GM08714 (cell line): ENCODE data around the gene MAML3.

Experiments
- H3K4me3 ChIP-seq: fragments of 200-500 bp; sonication (Bioruptor generic); 2 replicates; pipeline ENCODE4 v1.5.1; 2014; ENCODE audit warnings: mild to moderate bottlenecking, low read length, inconsistent platforms
- ZNF274 ChIP-seq: IDR thresholded peaks from 2 replicates; pipeline ENCODE4 v1.6.1; 2012; ENCODE audit warnings: mild to moderate bottlenecking, low read depth, low read length

The MAML3 gene

DNA sequence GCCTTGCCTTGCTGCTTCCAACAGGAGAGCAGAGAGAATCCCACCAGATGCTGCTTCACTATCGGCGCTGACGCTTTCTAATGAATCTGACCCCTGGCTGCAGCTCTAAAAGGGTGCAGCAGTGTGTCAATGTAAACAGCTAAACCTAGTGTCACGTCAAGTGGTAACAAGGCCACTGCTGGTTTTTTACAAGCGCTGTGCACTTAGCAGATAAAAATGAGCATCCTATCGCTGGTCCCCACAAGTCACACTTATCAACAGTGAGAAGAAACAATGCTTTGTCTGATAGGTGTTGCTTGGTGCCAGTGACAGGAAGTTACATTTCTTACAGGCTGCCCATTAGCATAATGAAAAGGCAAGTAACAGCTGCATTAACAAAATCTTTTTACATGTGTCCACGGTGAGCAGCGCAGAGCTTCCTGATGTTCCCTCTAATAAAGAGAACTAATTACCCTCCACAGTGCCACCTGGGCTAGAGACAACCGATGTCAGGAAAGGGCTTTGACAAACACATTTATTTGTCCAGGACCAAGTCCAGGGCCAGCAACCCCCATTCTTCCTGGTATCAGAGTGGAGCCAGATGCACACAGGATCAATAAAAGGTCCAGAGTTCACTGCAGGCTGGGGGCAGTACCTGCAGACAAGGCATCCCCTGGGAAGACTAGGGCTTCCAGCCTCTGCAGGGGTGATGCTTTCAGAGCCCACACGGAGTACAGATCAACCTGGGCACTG lies 312.4 kb downstream of the MAML3 start:
- no peak overlapping the region for H3K4me3 ChIP-seq
- no peak for TF ChIP-seq ZNF274

DNA sequence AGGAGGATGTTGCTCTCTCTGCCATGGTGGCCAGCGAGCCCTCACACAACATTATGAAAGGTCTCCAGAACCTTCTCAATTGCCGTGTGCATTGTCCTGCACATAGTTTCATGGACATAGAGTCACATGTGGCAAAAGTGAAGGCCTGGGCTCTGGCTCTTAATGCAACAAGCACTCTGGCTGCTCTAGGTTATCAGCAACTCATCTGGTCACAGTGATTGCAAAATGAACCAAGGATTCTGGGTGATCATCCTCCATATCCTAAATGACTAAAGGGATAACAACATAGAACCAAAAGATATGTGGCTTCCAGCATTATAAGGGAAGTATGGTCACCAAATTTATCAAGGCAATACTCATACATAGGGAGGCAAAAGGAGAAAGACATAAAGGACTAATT lies 313.2 kb downstream of the MAML3 start:
- no peak overlapping the region for H3K4me3 ChIP-seq
- no peak for TF ChIP-seq ZNF274

DNA sequence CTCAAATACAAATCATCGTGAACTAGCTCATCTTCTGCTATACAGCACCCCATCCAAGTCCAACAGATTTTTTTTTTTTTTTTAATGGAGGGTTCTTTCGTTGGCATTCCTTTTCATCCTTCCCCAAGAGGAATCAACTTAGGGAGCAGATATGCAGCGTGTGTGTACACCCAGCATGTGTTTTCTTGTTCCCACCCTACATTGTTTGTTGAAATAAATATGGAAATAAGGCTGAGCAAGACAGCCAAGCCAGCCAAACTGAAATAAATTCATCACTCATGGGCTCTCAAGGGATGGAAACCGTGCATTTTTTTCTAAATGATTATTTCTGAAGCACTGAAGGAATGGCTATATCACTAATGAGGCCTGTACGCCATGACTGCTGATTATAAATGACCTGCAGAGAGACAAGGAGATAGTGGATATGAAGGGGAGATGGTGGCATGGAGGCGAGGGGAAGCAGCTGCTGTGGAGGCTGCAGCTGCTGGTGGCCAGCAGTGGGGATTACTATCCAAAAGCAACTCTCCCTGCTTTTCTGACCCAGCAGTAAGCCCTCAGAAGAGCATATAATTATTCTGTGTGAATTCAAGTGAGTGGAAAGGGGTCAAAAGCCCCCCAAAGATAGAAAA lies 314.5 kb downstream of the MAML3 start:
- no peak for TF ChIP-seq ZNF274
- no peak overlapping the region for H3K4me3 ChIP-seq

DNA sequence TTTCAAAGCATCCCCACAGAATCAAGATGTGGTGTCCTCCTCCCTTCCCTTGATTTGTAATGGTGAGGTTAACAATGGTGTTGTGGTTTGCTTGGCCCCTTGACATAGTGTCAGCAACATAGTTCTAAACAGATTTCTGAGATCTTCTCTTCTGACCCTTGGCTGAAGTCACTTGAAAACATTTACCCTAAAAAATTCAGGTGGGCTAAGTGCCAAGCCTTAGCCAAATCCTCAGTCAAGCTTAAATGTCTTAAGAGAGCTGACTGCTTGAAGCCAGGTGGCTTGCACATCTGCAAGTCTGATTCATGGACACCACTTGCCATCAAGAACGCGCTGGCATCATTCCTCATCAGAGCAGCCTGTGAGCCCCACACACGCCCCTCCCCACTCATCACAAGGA lies 315.2 kb downstream of the MAML3 start:
- H3K4me3 ChIP-seq: no peak overlapping the region
- TF ChIP-seq ZNF274: no peak

DNA sequence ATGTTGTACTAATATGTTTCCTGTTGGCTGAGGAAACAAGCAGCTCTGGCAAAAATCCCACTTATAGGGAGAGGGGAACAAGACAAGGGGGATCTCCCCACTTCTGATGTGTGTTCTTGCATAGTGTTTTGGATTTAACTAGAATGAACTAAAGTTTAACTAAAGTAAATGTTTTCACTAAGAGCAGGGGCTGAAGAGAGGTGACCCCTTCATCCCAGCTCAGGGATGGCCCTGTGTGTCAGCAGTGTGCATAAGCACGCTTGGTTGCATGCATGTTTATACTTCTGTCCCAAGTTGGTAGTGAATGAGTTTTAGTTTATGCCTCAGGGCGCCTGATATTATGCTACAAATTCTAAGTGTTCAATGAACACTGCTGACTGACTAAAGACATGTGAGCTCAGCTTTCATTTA lies 319.0 kb downstream of the MAML3 start:
- H3K4me3 ChIP-seq: no peak overlapping the region
- TF ChIP-seq ZNF274: no peak

DNA sequence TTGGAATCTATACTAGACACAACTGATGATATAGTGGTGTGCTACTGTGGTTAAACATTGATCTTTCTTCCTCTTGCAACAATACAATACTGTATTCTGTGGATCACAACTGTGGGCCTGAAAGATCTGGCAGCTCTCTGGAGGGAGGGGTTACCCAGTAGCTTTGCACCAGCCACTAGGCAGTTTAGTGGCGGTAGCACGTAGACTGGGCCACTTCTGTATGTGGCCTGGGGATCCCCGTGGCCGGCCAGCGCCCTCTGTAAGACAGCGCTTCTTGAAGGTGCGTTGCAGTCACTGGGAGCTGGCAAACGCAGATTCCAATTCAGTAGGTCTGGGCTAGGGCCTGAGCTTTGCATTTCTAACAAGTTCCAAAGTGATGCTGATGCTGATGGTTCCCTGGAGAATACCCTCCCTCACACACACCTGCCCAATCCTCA lies 319.7 kb downstream of the MAML3 start:
- H3K4me3 ChIP-seq: no peak overlapping the region
- no peak for TF ChIP-seq ZNF274

DNA sequence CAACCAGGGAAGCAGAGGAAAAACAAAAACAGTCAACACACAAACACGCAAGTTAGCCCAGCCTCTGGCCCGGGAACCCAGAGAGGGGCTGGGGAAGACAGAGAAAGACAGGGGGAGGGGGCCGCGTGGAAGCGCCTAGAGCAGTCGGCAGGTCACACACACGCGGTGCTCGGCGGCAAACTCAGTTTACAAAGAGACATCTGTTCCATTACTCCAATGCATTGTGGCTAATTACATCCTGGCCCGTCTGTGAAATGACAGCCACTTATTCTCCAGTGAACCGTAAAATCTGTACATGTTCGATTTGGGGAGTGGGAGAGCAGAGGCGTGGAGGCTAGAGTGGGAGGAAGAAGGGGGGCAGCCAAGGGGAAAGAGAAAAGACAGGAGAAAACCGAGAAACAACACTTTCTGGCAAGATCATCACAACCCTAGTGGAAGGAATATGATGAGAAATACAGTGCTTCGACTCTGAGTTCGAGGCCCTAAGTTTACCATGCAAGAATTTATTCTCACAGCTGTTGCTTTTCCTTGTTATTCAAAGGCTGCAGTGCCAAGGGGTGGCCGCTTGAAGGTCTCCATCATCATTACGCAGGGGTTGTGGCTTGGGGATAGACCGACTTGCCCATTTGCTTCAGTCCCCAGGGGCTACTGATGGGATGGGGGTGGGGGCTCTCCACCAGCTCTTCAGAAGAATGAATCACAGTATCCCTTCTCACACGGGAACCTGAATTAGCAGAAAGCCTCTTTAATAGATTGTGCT lies 320.7 kb downstream of the MAML3 start:
- TF ChIP-seq ZNF274: no peak
- H3K4me3 ChIP-seq: no peak overlapping the region

DNA sequence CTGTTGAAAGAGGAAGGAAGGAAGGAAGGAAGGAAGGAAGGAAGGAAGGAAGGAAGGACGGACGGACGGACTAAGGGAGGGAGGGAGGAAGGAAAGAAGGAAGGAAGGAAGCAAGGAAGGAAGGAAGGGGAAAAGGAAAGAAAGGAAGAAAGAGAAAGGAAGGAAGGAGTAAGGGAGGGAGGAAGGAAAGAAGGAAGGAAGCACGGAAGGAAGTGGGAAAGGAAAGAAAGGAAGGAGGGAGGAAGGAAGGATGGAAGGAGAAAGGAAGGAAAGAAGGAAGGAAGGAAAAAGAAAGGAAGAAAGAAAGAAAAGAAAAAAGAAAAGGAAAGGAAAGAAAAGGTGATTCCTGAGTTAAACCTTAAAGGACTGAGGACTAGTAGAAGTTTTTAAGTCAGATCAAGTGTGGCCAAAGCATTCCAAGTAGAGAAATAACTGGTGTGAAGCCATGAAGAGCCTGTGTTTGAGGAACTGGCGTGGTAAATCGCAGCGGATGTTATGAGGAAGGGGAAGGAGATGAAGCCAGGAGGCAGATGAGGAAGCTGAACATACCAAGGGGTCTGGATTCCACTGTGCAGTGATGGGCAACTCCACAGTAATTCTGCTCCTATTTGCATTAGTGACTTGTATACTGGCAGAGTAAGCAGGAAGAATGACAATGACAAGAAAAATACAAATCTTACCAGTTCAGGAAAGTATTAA lies 324.9 kb downstream of the MAML3 start:
- H3K4me3 ChIP-seq: no peak overlapping the region
- TF ChIP-seq ZNF274: no peak

DNA sequence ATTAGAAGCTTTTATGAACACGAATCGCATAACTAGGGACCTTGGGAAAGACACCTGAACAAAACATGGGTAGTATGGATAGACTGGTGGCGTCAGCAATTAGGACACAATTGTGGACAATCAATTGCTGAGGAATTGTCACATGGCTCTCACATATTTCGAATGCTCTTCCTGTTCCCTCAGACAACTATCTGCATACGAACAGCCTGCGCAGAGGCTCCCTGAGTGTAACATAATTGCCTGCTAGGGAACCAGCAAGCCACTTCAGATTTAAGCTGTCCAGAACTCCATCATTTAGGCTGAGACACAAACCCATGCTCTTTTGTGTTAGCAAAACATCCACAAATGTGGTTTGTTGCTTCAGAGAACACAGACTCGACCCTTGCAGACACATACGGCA lies 327.6 kb downstream of the MAML3 start:
- H3K4me3 ChIP-seq: no peak overlapping the region
- no peak for TF ChIP-seq ZNF274

DNA sequence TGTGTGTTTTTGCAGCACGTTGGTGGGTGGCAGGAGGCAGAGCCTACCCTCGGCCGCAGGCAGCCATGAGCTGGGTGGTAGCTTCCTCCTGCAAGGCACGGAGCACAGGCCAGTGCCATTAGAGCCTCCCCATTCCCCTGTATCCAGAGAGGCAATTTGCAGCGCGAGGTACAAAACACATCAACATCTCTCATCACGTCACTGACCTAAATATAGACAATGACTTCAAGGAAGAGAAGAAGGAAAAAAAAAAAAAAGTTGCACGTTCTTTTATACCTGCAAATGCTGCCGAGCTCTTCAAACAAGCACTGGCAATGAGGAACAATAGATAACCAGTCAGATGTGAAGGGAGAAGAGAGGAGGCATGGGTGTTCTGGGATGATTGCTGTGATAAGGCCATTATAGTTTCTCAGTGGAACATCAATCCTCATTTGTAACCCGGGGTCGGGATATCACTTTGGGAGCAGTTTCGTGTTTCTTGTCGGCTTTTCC lies 328.4 kb downstream of the MAML3 start:
- no peak overlapping the region for H3K4me3 ChIP-seq
- TF ChIP-seq ZNF274: no peak

DNA sequence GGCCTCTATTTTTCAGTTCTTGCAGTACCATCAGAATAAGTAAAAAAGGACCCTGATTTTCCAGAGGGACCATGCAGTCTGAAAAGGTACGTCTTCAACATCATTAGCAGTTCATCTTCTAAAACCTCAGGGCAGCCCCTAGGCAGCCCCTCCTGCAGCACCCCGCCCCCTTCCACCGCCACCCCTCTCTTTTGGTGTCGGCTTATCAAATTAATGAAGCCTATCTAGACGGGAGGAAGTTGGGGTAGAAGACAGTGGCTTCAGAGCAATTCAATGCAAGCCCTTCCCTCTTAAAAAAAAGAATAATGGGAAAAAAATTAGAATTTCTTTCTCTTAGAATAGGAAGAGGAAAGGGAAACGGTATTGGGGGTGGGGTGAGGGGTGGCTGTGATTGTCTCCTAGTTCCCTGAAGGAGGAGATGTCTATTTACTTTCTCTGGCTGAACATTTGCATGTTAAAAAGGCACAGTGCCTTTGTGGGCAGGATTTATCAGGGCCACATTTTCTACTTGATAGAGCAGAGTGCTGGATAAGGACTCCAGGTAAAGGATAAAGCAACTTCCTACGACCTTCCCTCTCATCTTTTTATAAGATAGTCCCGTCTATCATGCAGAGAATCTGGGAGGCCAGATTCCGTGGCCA lies 329.0 kb downstream of the MAML3 start:
- TF ChIP-seq ZNF274: no peak

DNA sequence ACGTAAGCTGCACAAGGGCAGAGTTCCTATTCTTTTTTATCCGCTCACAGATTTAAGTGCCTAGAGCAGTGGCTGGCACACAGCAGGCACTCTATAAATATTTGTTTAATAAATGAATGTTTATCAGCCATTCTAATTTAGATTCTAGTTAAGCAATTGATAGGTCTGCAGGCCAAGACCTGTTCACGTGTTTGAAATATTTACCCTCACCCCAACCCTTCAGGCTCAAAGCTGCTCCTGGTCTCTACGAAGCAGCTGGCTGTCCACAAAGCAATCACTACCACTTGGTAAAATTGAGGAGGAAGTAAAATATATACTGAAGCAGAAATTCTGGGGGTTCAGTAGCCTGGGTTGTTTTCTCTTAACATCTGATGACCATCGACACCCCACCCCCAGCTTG lies 330.2 kb downstream of the MAML3 start:
- H3K4me3 ChIP-seq: no peak overlapping the region
- TF ChIP-seq ZNF274: no peak

More for the DNA sequence above, 329.0 kb downstream of the MAML3 start:
- H3K4me3 ChIP-seq: no peak overlapping the region

DNA sequence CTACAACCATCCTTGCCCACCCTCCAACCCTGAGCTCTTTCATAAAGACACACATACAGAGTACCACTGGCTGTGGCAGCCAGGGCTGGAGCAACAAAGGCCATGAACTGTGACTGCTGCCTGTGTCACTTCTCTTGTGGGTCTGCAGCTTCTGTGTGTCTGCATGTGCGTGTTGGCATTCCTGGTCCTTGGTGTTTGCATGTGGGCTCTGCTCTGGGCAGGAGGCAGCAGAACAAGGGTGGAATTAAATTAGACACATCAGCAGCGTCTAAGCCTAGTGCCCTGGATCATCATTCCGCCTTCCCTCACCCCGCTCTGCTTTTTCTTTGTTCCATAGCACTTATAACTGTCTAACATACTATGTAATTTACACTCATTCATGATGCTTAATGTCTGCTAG lies 330.6 kb downstream of the MAML3 start:
- no peak overlapping the region for H3K4me3 ChIP-seq
- no peak for TF ChIP-seq ZNF274

DNA sequence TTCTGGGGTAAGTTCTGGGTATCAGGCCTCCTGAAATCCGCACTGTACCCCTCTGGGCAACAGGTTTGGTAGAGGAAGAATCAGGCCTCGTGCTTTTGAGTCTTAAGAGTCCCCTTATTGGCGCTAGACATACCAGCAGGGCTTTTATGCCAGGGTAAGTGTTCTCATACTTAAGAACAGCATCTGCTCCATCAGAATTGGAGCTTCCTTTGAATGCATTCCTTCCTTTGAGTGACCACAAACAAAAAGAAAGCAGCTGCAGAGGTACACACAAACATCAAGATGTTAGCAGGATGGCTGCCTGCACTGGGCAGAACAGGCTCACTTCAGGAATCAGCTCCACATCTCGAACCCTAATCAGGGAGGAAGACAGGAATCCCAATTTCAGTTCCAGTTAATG lies 331.6 kb downstream of the MAML3 start:
- no peak overlapping the region for H3K4me3 ChIP-seq
- no peak for TF ChIP-seq ZNF274
